Measurements from ENCODE around the gene PPRC1.

Gene PPRC1

DNA sequence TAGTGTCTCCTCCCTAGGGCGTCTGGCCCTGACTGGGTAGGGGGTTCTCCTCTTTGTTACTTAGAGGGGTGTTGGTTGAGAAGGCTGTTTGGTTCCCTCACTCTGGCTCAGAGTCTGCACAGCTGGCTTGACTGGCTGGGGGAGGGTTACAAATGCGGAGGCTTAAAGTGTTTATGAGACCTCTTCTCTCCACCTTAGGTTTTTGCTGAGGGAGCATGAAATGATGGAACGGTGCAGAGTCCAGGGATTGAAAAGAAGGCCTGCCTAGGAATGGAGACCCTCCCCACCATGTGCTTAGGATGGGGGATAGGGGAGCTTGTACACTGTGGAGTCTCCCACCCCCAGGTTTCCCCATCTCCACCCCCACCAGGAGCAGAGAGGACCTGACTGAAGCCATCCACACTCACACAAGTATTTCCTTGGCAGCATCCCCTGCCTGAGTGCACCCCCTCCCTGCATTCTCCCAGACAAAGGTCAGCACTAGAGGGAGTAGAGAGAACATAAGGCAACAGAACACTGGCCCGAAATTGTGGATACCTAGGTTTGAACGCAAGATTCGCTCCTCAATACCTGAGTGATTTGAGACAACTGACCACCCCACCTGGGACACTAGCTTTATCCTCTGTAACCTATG, 11.0 kb upstream of the PPRC1 start:
- H3K4me3 ChIP-seq (ENCODE audit: low read length) = peak overlapping the region; percentile 61
- no peaks in the 10 kb centered on the region for H3K27me3 ChIP-seq (ENCODE audit: insufficient read depth, low read length)
- no peaks in the 10 kb centered on the region for H3K9me3 ChIP-seq (ENCODE audit: low read length)
- peaks cover 39% of the 10 kb centered on the region for H3K4me1 ChIP-seq (ENCODE audit: insufficient read depth, low read length)
- no peak overlapping the region for H2AFZ ChIP-seq (ENCODE audit: low read depth, low read length)
- H3K36me3 ChIP-seq (ENCODE audit: insufficient read depth, low read length) = no peaks in the 10 kb centered on the region

DNA sequence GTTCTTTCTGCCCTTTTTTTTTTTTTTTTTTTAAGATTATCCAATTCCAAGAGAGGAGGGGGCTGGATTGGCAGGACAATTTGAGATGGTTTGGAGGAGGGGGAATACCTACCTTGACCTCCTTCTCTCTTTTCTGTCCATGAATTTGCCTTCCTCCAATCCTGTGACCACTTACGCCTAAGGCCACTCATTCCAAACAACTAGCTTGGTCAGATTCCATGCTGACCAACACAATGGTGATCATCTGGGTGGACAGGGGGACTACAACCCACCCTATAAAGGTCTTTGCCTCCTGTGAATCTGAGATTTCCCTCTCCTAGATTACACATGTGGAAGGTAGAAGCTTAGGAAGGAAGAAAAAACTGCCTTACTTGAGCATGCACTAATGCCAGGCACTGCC, 10.4 kb upstream of the PPRC1 start:
- Histone ChIP-seq H3K9me3 (ENCODE audit: low read length) (no peaks in the 10 kb centered on the region), H3K4me3 (ENCODE audit: low read length) (no peak overlapping the region), H3K36me3 (ENCODE audit: insufficient read depth, low read length) (no peaks in the 10 kb centered on the region), H3K27me3 (ENCODE audit: insufficient read depth, low read length) (no peaks in the 10 kb centered on the region), H3K4me1 (ENCODE audit: insufficient read depth, low read length) (peaks cover 33% of the 10 kb centered on the region), H2AFZ (ENCODE audit: low read depth, low read length) (no peak overlapping the region)

DNA sequence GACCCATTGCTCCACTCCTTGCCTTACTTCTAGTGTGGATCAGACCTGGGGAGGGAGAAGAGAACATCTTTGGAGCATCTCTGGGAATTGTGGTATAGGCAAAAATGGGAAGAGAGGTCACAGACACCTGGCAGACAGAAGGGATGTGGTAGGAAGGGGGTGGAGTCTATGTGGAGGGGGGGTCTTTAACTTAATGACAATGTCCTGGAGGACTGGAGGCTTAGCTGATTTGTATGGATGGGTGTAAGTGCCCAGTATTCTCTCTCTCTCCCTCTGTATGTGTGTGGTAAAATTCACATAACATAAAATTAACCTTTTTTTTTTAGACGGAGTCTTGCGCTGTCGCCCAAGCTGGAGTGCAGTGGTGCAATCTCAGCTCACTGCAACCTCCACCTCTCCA, 9.6 kb upstream of the PPRC1 start:
- peaks cover 25% of the 10 kb centered on the region for H3K4me1 ChIP-seq (ENCODE audit: insufficient read depth, low read length)
- no peaks in the 10 kb centered on the region for H3K36me3 ChIP-seq (ENCODE audit: insufficient read depth, low read length)
- H3K9me3 ChIP-seq (ENCODE audit: low read length) = no peaks in the 10 kb centered on the region
- H3K27me3 ChIP-seq (ENCODE audit: insufficient read depth, low read length) = no peaks in the 10 kb centered on the region
- no peak overlapping the region for H2AFZ ChIP-seq (ENCODE audit: low read depth, low read length)
- no peak overlapping the region for H3K4me3 ChIP-seq (ENCODE audit: low read length)

DNA sequence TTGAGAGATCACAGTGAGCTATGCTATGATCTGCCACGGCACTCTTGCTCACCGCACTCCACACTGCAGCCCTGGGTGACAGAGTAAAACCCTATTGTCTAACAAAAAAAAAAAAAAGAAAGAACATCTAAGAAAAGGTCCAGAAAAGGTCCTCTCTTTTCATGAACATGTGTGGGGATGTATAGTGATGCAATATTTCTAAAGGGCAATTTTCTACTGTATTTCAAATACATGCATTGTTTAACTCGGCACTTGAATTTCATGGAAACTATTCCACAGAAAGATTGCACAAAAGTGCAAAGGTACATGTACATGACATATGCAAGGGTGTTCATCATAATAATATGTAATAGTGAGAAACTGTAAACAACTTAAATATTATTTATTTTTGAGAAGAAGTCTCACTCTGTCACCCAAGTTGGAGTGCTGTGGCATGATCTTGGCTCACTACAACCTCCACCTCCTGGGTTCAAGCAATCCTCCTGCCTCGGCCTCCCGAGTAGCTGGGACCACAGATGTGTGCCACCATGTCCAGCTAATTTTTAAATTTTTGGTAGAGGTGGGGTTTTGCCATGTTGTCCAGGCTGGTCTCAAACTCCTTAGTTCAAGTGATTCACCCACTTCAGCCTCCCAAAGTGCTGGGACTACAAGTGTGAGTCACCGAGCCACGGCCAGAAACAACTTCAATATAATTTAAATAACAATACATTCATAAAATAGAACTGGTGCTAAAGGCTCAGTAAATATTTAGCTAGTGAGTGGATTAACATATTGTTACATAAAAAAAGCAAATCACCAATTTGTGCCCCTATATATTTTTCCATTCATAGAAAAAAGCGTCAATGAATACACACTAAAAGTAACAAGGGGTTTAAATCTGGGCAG, 1.3 kb upstream of the PPRC1 start:
- Histone ChIP-seq H3K36me3 (ENCODE audit: insufficient read depth, low read length) (no peaks in the 10 kb centered on the region), H3K4me1 (ENCODE audit: insufficient read depth, low read length) (peaks cover 11% of the 10 kb centered on the region), H2AFZ (ENCODE audit: low read depth, low read length) (peak overlapping the region; percentile 80), H3K9me3 (ENCODE audit: low read length) (no peaks in the 10 kb centered on the region), H3K4me3 (ENCODE audit: low read length) (no peak overlapping the region), H3K27me3 (ENCODE audit: insufficient read depth, low read length) (no peaks in the 10 kb centered on the region)

DNA sequence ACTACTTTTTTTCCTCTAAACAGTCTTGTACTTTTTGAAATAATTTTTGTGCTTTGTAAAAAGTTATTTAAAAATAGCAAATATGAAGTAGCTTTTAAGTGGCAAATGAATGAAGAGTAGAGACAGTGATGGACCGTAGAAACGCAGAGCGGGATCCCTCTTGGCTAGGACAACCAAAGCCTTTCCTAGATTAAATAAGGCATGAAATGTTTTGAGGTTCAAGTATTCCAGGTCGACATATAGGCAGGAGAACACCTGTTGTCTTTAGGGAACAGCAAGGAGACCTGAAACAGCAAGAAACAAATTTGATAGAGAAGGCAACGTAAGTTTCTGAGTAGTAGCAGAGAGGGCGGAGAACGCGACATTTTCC, 662 bp upstream of the PPRC1 start:
- Histone ChIP-seq H3K4me3 (ENCODE audit: low read length) (peak overlapping the region; percentile 53), H3K36me3 (ENCODE audit: insufficient read depth, low read length) (no peaks in the 10 kb centered on the region), H2AFZ (ENCODE audit: low read depth, low read length) (peak overlapping the region; percentile 80), H3K9me3 (ENCODE audit: low read length) (no peaks in the 10 kb centered on the region), H3K27me3 (ENCODE audit: insufficient read depth, low read length) (no peaks in the 10 kb centered on the region), H3K4me1 (ENCODE audit: insufficient read depth, low read length) (peaks cover 11% of the 10 kb centered on the region)

DNA sequence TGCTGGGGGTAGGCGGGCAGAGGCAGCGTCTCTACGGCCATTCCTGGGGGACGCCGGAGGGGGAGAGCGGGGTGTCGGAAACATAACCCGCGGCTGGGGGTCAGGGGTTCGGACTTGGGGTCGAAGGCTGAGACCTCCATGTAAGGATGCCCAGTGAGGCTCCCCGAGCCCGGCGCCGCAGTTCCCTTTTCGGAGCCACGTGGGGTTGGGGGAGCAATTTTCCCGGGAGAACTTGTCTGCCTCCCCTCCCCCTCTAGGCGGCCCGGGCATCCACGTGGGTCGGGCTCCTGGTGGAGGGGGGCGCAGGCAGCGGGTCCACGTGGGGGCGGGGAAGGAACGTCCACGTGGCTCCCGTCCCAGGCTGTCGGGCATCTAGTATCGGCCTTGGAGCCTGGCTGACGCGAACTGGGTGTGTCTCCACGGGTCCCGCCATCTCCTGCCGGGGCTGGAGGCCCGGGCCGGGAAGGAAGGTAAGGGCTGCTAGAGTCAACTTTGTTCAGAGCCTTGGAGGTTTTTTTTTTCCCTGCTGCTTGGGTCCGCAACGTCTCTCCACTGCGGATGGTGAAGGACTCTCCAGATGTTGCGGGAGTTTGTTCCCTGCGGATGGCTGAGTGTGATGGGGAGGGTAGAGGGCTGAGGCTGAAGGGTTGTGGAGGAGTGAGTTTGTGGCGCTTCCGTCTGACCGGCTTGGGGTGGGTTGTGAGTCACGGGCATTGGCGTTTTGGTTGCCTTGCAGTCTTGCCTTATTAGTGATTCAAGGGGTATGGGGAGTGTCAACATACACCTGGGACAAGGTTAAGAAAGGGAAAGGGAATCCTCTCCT, 744 bp downstream of the PPRC1 start:
- Histone ChIP-seq H3K36me3 (ENCODE audit: insufficient read depth, low read length) (peaks cover 11% of the 10 kb centered on the region), H3K27me3 (ENCODE audit: insufficient read depth, low read length) (no peaks in the 10 kb centered on the region), H2AFZ (ENCODE audit: low read depth, low read length) (peak overlapping the region; percentile 80), H3K4me3 (ENCODE audit: low read length) (peak overlapping the region; percentile 53), H3K9me3 (ENCODE audit: low read length) (no peaks in the 10 kb centered on the region), H3K4me1 (ENCODE audit: insufficient read depth, low read length) (peaks cover 11% of the 10 kb centered on the region)

DNA sequence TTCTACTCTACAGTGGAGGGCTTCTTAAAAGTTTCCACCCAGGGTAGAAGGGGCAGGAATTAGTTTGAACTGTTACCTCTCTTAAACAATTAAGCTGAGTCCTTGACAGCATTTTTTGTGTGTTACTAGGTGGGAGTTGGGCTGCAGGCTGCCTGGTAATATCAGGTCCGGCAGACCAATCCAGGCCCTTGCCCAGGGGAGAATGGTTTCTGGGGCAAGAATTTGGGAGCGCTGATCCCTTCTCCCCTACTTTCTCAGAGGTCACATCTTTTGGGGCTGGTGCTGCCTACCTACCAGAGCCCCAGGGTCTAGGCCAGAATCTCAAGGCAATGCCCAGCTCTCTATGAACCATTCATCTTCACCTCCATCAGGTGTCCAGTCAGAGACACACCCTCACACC, 1.6 kb downstream of the PPRC1 start:
- Histone ChIP-seq H3K4me3 (ENCODE audit: low read length) (peak overlapping the region; percentile 53), H3K36me3 (ENCODE audit: insufficient read depth, low read length) (peaks cover 19% of the 10 kb centered on the region), H3K9me3 (ENCODE audit: low read length) (no peaks in the 10 kb centered on the region), H3K27me3 (ENCODE audit: insufficient read depth, low read length) (no peaks in the 10 kb centered on the region), H2AFZ (ENCODE audit: low read depth, low read length) (no peak overlapping the region), H3K4me1 (ENCODE audit: insufficient read depth, low read length) (peaks cover 11% of the 10 kb centered on the region)

DNA sequence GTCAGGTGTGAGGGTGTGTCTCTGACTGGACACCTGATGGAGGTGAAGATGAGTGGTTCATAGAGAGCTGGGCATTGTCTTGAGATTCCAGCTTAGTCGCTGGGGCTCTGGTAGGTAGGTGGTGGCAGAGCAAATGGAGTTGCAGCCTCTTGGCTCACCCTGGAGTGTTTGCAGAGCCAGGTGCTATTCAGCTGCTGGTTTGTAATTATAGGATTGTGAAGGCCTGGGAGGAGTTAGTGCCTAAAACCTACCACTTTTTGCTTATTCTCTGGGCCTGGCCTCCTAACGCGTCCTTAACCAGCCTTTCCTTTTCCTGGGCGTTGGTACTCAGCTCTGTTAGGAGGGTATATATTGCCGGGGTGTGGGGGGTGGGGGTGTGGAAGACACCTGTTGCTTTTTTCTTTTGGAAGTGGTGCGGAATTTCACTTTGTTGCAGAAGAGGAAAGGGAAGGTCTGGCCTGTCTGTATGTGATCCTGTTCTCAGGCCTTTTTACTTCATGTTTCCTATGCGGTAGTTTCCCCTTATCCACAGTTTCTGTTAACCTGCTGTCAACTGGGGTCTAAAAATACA, 3.2 kb downstream of the PPRC1 start:
- Histone ChIP-seq H3K4me1 (ENCODE audit: insufficient read depth, low read length) (peaks cover 11% of the 10 kb centered on the region), H3K9me3 (ENCODE audit: low read length) (no peaks in the 10 kb centered on the region), H3K4me3 (ENCODE audit: low read length) (no peak overlapping the region), H3K36me3 (ENCODE audit: insufficient read depth, low read length) (peaks cover 36% of the 10 kb centered on the region), H2AFZ (ENCODE audit: low read depth, low read length) (no peak overlapping the region), H3K27me3 (ENCODE audit: insufficient read depth, low read length) (no peaks in the 10 kb centered on the region)

DNA sequence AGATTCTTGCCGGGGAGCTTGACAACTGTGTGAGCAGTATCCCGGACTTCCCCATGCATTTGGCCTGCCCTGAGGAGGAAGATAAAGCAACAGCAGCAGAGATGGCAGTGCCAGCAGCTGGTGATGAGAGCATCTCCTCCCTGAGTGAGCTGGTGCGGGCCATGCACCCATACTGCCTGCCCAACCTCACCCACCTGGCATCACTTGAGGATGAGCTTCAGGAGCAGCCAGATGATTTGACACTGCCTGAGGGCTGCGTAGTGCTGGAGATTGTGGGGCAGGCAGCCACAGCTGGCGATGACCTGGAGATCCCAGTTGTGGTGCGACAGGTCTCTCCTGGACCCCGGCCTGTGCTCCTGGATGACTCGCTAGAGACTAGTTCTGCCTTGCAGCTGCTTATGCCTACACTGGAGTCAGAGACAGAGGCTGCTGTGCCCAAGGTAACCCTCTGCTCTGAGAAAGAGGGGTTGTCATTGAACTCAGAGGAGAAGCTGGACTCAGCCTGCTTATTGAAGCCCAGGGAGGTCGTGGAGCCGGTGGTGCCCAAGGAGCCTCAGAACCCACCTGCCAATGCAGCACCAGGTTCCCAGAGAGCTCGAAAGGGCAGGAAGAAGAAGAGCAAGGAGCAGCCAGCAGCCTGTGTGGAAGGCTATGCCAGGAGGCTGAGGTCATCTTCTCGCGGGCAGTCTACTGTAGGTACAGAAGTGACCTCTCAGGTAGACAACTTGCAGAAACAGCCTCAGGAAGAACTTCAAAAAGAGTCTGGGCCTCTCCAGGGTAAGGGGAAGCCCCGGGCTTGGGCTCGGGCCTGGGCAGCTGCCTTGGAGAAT, 6.7 kb downstream of the PPRC1 start:
- Histone ChIP-seq H3K4me3 (ENCODE audit: low read length) (no peak overlapping the region), H3K4me1 (ENCODE audit: insufficient read depth, low read length) (peaks cover 4% of the 10 kb centered on the region), H2AFZ (ENCODE audit: low read depth, low read length) (no peak overlapping the region), H3K9me3 (ENCODE audit: low read length) (no peaks in the 10 kb centered on the region), H3K27me3 (ENCODE audit: insufficient read depth, low read length) (no peaks in the 10 kb centered on the region), H3K36me3 (ENCODE audit: insufficient read depth, low read length) (peaks cover 62% of the 10 kb centered on the region)

DNA sequence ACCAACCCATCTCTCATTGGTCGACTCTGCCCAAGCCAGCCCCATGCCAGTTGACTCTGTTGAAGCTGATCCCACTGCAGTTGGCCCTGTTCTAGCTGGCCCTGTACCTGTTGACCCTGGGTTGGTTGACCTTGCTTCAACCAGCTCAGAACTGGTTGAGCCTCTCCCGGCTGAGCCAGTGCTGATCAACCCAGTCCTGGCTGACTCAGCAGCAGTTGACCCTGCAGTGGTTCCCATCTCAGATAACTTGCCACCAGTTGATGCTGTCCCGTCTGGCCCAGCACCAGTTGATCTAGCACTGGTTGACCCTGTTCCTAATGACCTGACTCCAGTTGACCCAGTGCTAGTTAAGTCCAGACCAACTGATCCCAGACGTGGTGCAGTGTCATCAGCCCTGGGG, 7.4 kb downstream of the PPRC1 start:
- Histone ChIP-seq H3K4me1 (ENCODE audit: insufficient read depth, low read length) (no peaks in the 10 kb centered on the region), H3K4me3 (ENCODE audit: low read length) (no peak overlapping the region), H3K27me3 (ENCODE audit: insufficient read depth, low read length) (no peaks in the 10 kb centered on the region), H2AFZ (ENCODE audit: low read depth, low read length) (no peak overlapping the region), H3K9me3 (ENCODE audit: low read length) (no peaks in the 10 kb centered on the region), H3K36me3 (ENCODE audit: insufficient read depth, low read length) (peaks cover 67% of the 10 kb centered on the region)

DNA sequence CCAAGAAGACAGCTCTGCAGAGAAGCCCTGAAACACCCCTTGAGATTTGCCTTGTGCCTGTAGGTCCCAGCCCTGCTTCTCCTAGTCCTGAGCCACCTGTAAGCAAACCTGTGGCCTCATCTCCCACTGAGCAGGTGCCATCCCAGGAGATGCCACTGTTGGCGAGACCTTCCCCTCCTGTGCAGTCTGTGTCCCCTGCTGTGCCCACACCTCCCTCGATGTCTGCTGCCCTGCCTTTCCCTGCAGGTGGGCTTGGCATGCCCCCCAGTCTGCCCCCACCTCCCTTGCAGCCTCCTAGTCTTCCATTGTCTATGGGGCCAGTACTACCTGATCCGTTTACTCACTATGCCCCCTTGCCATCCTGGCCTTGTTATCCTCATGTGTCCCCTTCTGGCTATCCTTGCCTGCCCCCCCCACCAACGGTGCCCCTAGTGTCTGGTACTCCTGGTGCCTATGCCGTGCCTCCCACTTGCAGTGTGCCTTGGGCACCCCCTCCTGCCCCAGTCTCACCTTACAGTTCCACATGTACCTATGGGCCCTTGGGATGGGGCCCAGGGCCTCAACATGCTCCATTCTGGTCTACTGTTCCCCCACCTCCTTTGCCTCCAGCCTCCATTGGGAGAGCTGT, 8.2 kb downstream of the PPRC1 start:
- Histone ChIP-seq H3K4me1 (ENCODE audit: insufficient read depth, low read length) (no peaks in the 10 kb centered on the region), H3K36me3 (ENCODE audit: insufficient read depth, low read length) (peaks cover 69% of the 10 kb centered on the region), H3K9me3 (ENCODE audit: low read length) (no peaks in the 10 kb centered on the region), H2AFZ (ENCODE audit: low read depth, low read length) (no peak overlapping the region), H3K27me3 (ENCODE audit: insufficient read depth, low read length) (no peaks in the 10 kb centered on the region), H3K4me3 (ENCODE audit: low read length) (no peak overlapping the region)

DNA sequence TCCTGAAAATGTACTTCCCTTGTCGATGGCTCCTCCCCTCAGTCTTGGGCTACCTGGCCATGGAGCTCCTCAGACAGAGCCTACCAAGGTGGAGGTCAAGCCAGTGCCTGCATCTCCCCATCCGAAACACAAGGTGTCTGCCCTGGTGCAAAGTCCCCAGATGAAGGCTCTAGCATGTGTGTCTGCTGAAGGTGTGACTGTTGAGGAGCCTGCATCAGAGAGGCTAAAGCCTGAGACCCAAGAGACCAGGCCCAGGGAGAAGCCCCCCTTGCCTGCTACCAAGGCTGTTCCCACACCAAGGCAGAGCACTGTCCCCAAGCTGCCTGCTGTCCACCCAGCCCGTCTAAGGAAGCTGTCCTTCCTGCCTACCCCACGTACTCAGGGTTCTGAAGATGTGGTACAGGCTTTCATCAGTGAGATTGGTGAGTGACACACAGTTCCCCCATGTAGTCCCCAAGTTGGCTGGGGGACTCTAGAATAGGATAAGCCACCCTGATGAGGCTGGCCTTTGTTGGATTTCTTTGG, 8.8 kb downstream of the PPRC1 start:
- Histone ChIP-seq H3K4me3 (ENCODE audit: low read length) (no peak overlapping the region), H3K36me3 (ENCODE audit: insufficient read depth, low read length) (peaks cover 75% of the 10 kb centered on the region), H3K27me3 (ENCODE audit: insufficient read depth, low read length) (no peaks in the 10 kb centered on the region), H2AFZ (ENCODE audit: low read depth, low read length) (no peak overlapping the region), H3K4me1 (ENCODE audit: insufficient read depth, low read length) (no peaks in the 10 kb centered on the region), H3K9me3 (ENCODE audit: low read length) (no peaks in the 10 kb centered on the region)
